Ammon's horn (tissue), 1 donor: ENCODE data around the gene ZFP57.
"Not testable (repeated sequence)": the region's sequence is repeated elsewhere in the genome, so short reads cannot be mapped to it uniquely, and the experiment has no call there.

Experiments used
- DNase-seq: peaks from one replicate; pipeline ENCODE4 v3.0.0-alpha.2; 2016; ENCODE audit warnings: low spot score

ZFP57 gene

GRCh38 chr6:29696147-29697125 lies 15.5 kb upstream of the ZFP57 start:
- DNase-seq, result peak; percentile 27

- DNase-seq, result no peak
Observed at GRCh38 chr6:29694637-29695036, 13.7 kb upstream of the ZFP57 start.

GRCh38 chr6:29685718-29686326 lies 4.9 kb upstream of the ZFP57 start:
- DNase-seq, result peak; percentile 58

- no peak for DNase-seq
Observed at GRCh38 chr6:29681811-29682210, 859 bp upstream of the ZFP57 start.

GRCh38 chr6:29680416-29680815 lies 536 bp downstream of the ZFP57 start:
- no peak for DNase-seq

- no peak for DNase-seq
Observed at GRCh38 chr6:29679962-29680361, 990 bp downstream of the ZFP57 start.

GRCh38 chr6:29678114-29678513 lies 2.8 kb downstream of the ZFP57 start:
- DNase-seq, result no peak

GRCh38 chr6:29676981-29677601 lies 3.9 kb downstream of the ZFP57 start:
- DNase-seq, result no peak

- no peak for DNase-seq
Observed at GRCh38 chr6:29675561-29675960, 5.4 kb downstream of the ZFP57 start.

- DNase-seq, result no peak
Observed at GRCh38 chr6:29674008-29674407, 6.9 kb downstream of the ZFP57 start.

GRCh38 chr6:29673161-29673560 lies 7.8 kb downstream of the ZFP57 start:
- DNase-seq, result peak; percentile 19

- not testable (repeated sequence) for DNase-seq
Observed at GRCh38 chr6:29672116-29672515, 8.8 kb downstream of the ZFP57 start.

GRCh38 chr6:29671026-29671425 lies 9.9 kb downstream of the ZFP57 start:
- no peak for DNase-seq

GRCh38 chr6:29667158-29667557 lies 13.8 kb downstream of the ZFP57 start:
- DNase-seq, result no peak

GRCh38 chr6:29666826-29667130 lies 14.2 kb downstream of the ZFP57 start:
- DNase-seq, result no peak

- DNase-seq, result no peak
Observed at GRCh38 chr6:29665942-29666825, 14.8 kb downstream of the ZFP57 start.

GRCh38 chr6:29663300-29664042 lies 17.5 kb downstream of the ZFP57 start:
- DNase-seq, result no peak

- DNase-seq, result not testable (repeated sequence)
Observed at GRCh38 chr6:29661502-29662141, 19.3 kb downstream of the ZFP57 start.

- DNase-seq, result no peak
Observed at GRCh38 chr6:29661071-29661470, 19.9 kb downstream of the ZFP57 start.

- DNase-seq, result peak; percentile 97
Observed at GRCh38 chr6:29656798-29657197, 24.2 kb downstream of the ZFP57 start, which contains the start of gene MOG. TSS of gene MOG (plus strand) at chr6:29657092. CDS start at chr6:29657210, 118 bp downstream.

- peak; percentile 58 for DNase-seq
Observed at GRCh38 chr6:29656157-29656556, 24.8 kb downstream of the ZFP57 start.
